Measurements from ENCODE around the gene PHKB. TPM values are rescaled to one million over a fixed set of nuclear protein-coding genes. Genes with fewer than 3 reads are reported as not detected.

PHKB gene
- total RNA-seq, 2 donors from 2014 or later: 22.4 to 32.2 TPM

DNA sequence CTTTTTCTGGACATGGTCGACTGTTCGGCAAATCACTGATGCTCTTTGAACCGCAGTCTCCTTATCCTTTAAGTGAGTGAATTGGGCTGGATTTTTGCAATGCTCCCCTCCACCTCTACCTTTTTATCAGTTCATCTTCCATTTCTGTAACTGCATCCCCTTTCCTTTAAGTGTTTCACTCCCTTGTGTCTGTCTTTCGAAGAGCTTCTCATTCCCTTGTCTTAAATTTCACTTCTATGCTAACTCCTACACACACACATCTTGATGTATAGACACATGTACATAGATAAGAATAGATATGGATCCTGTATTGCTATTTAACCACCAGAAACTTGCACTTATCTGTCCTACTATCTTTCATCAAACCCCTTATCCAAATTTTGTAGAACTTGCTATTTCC lies 250.7 kb downstream of the PHKB start:
- Mint-ChIP-seq H3K27ac (peak overlapping the region; percentile 1), H3K4me1 (peaks cover 9% of the 10 kb centered on the region), H3K36me3 (ENCODE audit: low read depth) (no peaks in the 10 kb centered on the region), H3K27me3 (peaks cover 8% of the 10 kb centered on the region), H3K4me3 (no peak overlapping the region), H3K9me3 (no peaks in the 10 kb centered on the region)
- no peak for ATAC-seq (replicated peaks)

GRCh38 chr16:47712276-47713224 lies 251.4 kb downstream of the PHKB start:
- Mint-ChIP-seq H3K27ac (peak overlapping the region; percentile 73), H3K4me1 (peaks cover 9% of the 10 kb centered on the region)
- peak; percentile 43 for ATAC-seq (replicated peaks)

GRCh38 chr16:47713225-47713595 lies 252.1 kb downstream of the PHKB start:
- Mint-ChIP-seq H3K27me3 (peaks cover 8% of the 10 kb centered on the region), H3K4me3 (peak overlapping the region; percentile 23), H3K36me3 (ENCODE audit: low read depth) (no peaks in the 10 kb centered on the region), H3K9me3 (no peaks in the 10 kb centered on the region), H3K4me1 (peaks cover 9% of the 10 kb centered on the region), H3K27ac (peak overlapping the region; percentile 73)
- ATAC-seq (replicated peaks): peak; percentile 93

More at GRCh38 chr16:47712276-47713224, 251.4 kb downstream of the PHKB start:
- Mint-ChIP-seq H3K36me3 (ENCODE audit: low read depth) (no peaks in the 10 kb centered on the region), H3K27me3 (peaks cover 8% of the 10 kb centered on the region), H3K4me3 (peak overlapping the region; percentile 23), H3K9me3 (no peaks in the 10 kb centered on the region)

- H3K4me3 Mint-ChIP-seq: no peak overlapping the region
- ATAC-seq (replicated peaks): no peak
- peaks cover 8% of the 10 kb centered on the region for H3K27me3 Mint-ChIP-seq
- H3K4me1 Mint-ChIP-seq: peaks cover 5% of the 10 kb centered on the region
- H3K9me3 Mint-ChIP-seq: no peaks in the 10 kb centered on the region
- H3K27ac Mint-ChIP-seq: no peak overlapping the region
- H3K36me3 Mint-ChIP-seq (ENCODE audit: low read depth): no peaks in the 10 kb centered on the region
Observed at GRCh38 chr16:47715442-47716083, 254.4 kb downstream of the PHKB start.

- H3K4me3 Mint-ChIP-seq: no peak overlapping the region
- no peak for ATAC-seq (replicated peaks)
- no peaks in the 10 kb centered on the region for H3K9me3 Mint-ChIP-seq
- H3K27me3 Mint-ChIP-seq: peaks cover 8% of the 10 kb centered on the region
- peaks cover 5% of the 10 kb centered on the region for H3K4me1 Mint-ChIP-seq
- H3K36me3 Mint-ChIP-seq (ENCODE audit: low read depth): no peaks in the 10 kb centered on the region
- H3K27ac Mint-ChIP-seq: no peak overlapping the region
Observed at GRCh38 chr16:47716571-47716970, 255.4 kb downstream of the PHKB start.

GRCh38 chr16:47719713-47720112 lies 258.6 kb downstream of the PHKB start:
- no peaks in the 10 kb centered on the region for H3K9me3 Mint-ChIP-seq
- no peak overlapping the region for H3K4me3 Mint-ChIP-seq
- no peak overlapping the region for H3K27ac Mint-ChIP-seq
- H3K27me3 Mint-ChIP-seq: peaks cover 8% of the 10 kb centered on the region
- H3K4me1 Mint-ChIP-seq: no peaks in the 10 kb centered on the region
- H3K36me3 Mint-ChIP-seq (ENCODE audit: low read depth): no peaks in the 10 kb centered on the region
- peak; percentile 21 for ATAC-seq (replicated peaks)

DNA sequence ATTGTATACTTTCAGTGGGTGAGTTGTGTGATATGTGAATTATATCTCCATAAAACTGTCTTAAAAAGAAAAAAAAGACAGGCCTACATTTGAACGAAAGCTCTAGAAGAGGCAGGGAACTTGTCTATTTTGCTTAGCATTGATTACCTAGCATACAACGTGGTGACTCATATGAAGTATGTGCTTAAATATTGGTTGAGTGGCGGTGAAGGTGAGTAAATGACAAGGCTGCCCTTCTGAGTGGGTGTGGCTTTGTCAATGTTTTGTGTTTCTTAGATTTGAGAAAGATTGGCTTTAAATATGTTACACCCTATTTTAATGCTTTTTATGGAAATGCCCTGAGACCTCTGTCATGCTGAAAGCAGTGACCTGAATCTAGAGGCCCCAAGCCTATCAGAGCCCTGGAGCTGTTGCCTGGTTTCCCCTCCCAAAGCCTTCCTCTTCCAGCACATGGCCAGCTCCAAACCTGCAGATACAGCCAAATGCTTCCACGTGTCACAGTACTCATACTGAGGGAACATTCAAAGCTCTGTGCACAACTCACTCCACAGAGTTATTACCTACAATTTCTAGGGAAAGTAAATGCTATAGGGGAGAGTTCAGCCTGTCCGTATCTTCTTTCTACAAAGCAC lies 260.0 kb downstream of the PHKB start:
- no peak for ATAC-seq (replicated peaks)
- Mint-ChIP-seq H3K27ac (no peak overlapping the region), H3K27me3 (no peaks in the 10 kb centered on the region), H3K4me3 (no peak overlapping the region), H3K9me3 (no peaks in the 10 kb centered on the region), H3K36me3 (ENCODE audit: low read depth) (no peaks in the 10 kb centered on the region), H3K4me1 (no peaks in the 10 kb centered on the region)

GRCh38 chr16:47722046-47722445 lies 260.9 kb downstream of the PHKB start:
- no peaks in the 10 kb centered on the region for H3K9me3 Mint-ChIP-seq
- H3K4me3 Mint-ChIP-seq: no peak overlapping the region
- no peaks in the 10 kb centered on the region for H3K36me3 Mint-ChIP-seq (ENCODE audit: low read depth)
- no peak overlapping the region for H3K27ac Mint-ChIP-seq
- no peak for ATAC-seq (replicated peaks)
- no peaks in the 10 kb centered on the region for H3K27me3 Mint-ChIP-seq
- H3K4me1 Mint-ChIP-seq: no peaks in the 10 kb centered on the region

DNA sequence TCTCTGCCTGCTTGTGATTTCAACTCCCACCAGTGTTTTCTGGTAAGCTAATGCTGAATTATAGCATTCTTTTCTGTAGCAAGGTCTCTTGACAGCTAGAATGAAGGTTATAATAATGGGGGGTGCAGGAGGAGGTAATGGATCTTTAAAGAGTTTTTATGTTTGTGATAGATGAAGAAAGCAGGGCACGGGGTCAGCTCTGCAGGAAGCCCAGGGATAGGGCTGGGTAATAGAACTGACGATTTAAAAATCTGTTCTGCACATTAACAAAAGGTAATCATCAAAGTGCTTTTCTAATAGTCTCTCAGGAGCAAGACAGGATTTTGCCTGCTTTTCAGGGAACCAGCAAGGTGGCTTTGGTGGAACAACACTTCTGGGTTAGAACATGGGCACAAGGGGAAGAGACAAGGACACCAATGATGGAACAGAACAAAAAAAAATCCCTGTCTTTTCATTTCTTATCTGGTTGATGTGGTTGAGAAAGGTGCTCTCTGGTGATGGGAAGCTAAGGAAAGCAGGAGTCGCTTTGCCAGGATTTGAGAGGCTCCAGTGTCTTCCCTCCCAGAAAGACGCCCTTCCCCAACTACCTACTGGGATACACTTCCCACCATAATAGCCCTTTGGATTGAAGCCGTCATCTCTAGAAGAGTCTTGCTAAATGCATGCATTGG lies 263.1 kb downstream of the PHKB start:
- H3K27me3 Mint-ChIP-seq: no peaks in the 10 kb centered on the region
- no peak overlapping the region for H3K4me3 Mint-ChIP-seq
- ATAC-seq (replicated peaks): no peak
- no peak overlapping the region for H3K27ac Mint-ChIP-seq
- no peaks in the 10 kb centered on the region for H3K9me3 Mint-ChIP-seq
- no peaks in the 10 kb centered on the region for H3K36me3 Mint-ChIP-seq (ENCODE audit: low read depth)
- H3K4me1 Mint-ChIP-seq: no peaks in the 10 kb centered on the region

GRCh38 chr16:47725188-47725695 lies 264.1 kb downstream of the PHKB start:
- no peak for ATAC-seq (replicated peaks)
- H3K36me3 Mint-ChIP-seq (ENCODE audit: low read depth): no peaks in the 10 kb centered on the region

GRCh38 chr16:47726031-47726675 lies 265.0 kb downstream of the PHKB start:
- Mint-ChIP-seq H3K36me3 (ENCODE audit: low read depth) (no peaks in the 10 kb centered on the region), H3K9me3 (no peaks in the 10 kb centered on the region), H3K27me3 (no peaks in the 10 kb centered on the region), H3K27ac (no peak overlapping the region), H3K4me1 (no peaks in the 10 kb centered on the region), H3K4me3 (no peak overlapping the region)
- ATAC-seq (replicated peaks): no peak

More at GRCh38 chr16:47725188-47725695, 264.1 kb downstream of the PHKB start:
- Mint-ChIP-seq H3K27me3 (no peaks in the 10 kb centered on the region), H3K4me1 (no peaks in the 10 kb centered on the region), H3K9me3 (no peaks in the 10 kb centered on the region), H3K4me3 (no peak overlapping the region), H3K27ac (no peak overlapping the region)

DNA sequence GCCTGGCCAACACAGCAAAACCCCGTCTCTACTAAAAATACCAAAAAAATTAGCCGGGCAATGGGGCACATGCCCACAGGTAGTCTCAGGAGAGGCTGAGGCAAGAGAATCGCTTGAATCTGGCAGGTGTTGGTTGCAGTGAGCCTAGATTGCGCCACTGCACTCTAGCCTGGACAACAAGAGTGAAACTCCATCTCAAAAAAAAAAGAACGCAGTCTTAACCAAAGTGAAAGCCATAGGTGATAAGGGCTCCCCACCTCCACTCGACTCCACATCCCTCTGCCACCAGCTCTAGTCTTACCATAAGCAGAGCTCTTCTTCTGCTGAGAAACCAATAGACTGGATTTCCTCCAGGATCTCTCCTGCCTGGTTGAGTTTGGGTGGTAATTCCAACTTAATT lies 266.0 kb downstream of the PHKB start:
- no peaks in the 10 kb centered on the region for H3K27me3 Mint-ChIP-seq
- H3K36me3 Mint-ChIP-seq (ENCODE audit: low read depth): no peaks in the 10 kb centered on the region
- no peaks in the 10 kb centered on the region for H3K9me3 Mint-ChIP-seq
- no peaks in the 10 kb centered on the region for H3K4me1 Mint-ChIP-seq
- ATAC-seq (replicated peaks): no peak
- H3K27ac Mint-ChIP-seq: no peak overlapping the region
- no peak overlapping the region for H3K4me3 Mint-ChIP-seq

DNA sequence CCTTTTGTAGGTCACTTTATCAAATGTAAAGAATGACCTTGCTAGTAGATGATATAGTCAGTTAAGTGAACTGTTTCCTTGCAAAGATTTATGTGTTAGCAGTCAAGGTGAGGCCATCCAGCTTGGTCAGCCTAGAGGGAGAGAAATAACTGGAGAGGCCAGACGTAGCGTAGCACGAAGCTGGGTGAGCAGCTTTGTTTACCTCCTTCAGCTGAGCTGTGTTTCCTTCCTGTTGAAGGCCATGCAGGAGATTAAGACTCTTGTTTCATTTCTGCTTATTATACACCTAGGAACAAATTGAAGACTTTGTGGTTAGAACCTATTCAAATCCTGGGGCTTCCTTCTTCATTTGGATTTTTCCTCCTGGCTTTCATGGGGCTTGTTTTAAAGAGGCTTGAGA lies 267.1 kb downstream of the PHKB start:
- Mint-ChIP-seq H3K4me3 (no peak overlapping the region), H3K4me1 (peaks cover 6% of the 10 kb centered on the region), H3K27me3 (no peaks in the 10 kb centered on the region), H3K9me3 (no peaks in the 10 kb centered on the region), H3K36me3 (ENCODE audit: low read depth) (no peaks in the 10 kb centered on the region), H3K27ac (no peak overlapping the region)
- ATAC-seq (replicated peaks): no peak

DNA sequence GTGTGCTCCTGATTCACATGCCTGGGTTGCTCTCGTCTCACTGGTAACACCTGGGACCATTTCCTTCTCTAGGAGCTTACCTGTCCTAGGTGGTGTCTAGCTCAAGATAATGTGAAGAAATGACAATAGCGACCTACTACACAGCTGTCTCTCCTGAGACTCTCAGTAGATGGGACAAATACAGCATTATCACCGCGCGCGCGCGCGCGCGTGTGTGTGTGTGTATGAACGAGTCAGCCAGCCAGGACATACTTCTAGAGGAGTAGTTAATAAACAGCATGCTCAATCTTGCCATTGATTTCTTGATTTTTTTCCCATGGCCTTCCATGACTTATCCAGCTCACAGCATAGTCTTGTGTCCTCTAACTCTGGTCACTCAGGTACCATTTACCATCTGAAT lies 268.6 kb downstream of the PHKB start:
- Mint-ChIP-seq H3K27me3 (no peaks in the 10 kb centered on the region), H3K36me3 (ENCODE audit: low read depth) (no peaks in the 10 kb centered on the region), H3K27ac (no peak overlapping the region), H3K4me3 (no peak overlapping the region), H3K9me3 (no peaks in the 10 kb centered on the region), H3K4me1 (peaks cover 6% of the 10 kb centered on the region)
- ATAC-seq (replicated peaks): no peak
